ENCODE measurements around the gene TRIM41. TPM values are rescaled to one million over a fixed set of nuclear protein-coding genes. Genes with fewer than 3 reads are reported as not detected.
"Not testable (repeated sequence)": the region's sequence is repeated elsewhere in the genome, so short reads cannot be mapped to it uniquely, and the experiment has no call there.

TRIM41 gene
- total and polyA plus RNA-seq, 2 of the 13 experiments (the other 11 are each of a cell fraction or from before 2014, with no cell fraction given), result 10.2 to 16.7 TPM

GRCh38 chr5:181267291-181267904 is 44.3 kb downstream of the TRIM41 start:
- H3K36me3 ChIP-seq (replicated peaks in 1 of 2; ENCODE audit: control insufficient read depth in 1 of 2, insufficient read depth in 2 of 2, low read length in 2 of 2); BruUV-seq (replicated peaks); ATAC-seq; POLR2A ChIA-PET; H2AFZ ChIP-seq (ENCODE audit: low read length); in situ Hi-C loops (cut with HindIII; ENCODE audit: extremely low pct_ligation_motif_present, low pct_unique_long_range_greater_than_20kb); intact Hi-C loops (cut with micrococcal nuclease; ENCODE audit: unreplicated experiment); H3K9me3 ChIP-seq (ENCODE audit: low read length); H3K27ac ChIP-seq (ENCODE audit: extremely low read length, insufficient read depth, low read length); H3K4me3 ChIP-seq (replicated peaks in 1 of 3; ENCODE audit: insufficient read depth in 1 of 3, low read depth in 2 of 3, low read length in 3 of 3); FAIRE-seq; CTCF ChIA-PET (ENCODE audit: low intra/inter-chr PET ratio, low total read pairs); DNase-seq (ENCODE audit: low spot score); H4K20me1 ChIP-seq (ENCODE audit: insufficient read depth, low read length); H3K27me3 ChIP-seq (ENCODE audit: control insufficient read depth in 1 of 2, insufficient read depth in 2 of 2, low read length in 2 of 2); H3K79me2 ChIP-seq (ENCODE audit: insufficient read depth, low read length); H3K9ac ChIP-seq (ENCODE audit: insufficient read depth, low read depth, low read length): not testable (repeated sequence)
- WGBS (ENCODE audit: low lambda C conversion rate), result 21% methylated on average over 8 of the region's 8 CpGs
- TF ChIP-seq STAG1 (CRISPR knock-in tag; IDR thresholded peaks at IDR 0.05) (peak; percentile 20; the same call in 1 of the 2 replicates), ZNF652 (CRISPR knock-in tag; IDR thresholded peaks at IDR 0.05; ENCODE audit: borderline replicate concordance, low read depth) (peak; percentile 51; the same call in 1 of the 2 replicates), ARID5B (CRISPR knock-in tag; IDR thresholded peaks at IDR 0.05) (0 out of 2 replicates have a peak, but pooled peaks have one; percentile 19)
- TF ChIP-seq, protein P1, sequence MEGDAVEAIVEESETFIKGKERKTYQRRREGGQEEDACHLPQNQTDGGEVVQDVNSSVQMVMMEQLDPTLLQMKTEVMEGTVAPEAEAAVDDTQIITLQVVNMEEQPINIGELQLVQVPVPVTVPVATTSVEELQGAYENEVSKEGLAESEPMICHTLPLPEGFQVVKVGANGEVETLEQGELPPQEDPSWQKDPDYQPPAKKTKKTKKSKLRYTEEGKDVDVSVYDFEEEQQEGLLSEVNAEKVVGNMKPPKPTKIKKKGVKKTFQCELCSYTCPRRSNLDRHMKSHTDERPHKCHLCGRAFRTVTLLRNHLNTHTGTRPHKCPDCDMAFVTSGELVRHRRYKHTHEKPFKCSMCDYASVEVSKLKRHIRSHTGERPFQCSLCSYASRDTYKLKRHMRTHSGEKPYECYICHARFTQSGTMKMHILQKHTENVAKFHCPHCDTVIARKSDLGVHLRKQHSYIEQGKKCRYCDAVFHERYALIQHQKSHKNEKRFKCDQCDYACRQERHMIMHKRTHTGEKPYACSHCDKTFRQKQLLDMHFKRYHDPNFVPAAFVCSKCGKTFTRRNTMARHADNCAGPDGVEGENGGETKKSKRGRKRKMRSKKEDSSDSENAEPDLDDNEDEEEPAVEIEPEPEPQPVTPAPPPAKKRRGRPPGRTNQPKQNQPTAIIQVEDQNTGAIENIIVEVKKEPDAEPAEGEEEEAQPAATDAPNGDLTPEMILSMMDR (CRISPR knock-in tag; IDR thresholded peaks at IDR 0.05), result peak; percentile 37
- Histone ChIP-seq H3K4me1 (ENCODE audit: insufficient read depth, low read length) (peaks cover 20% of the 10 kb centered on the region), H3K4me2 (ENCODE audit: low read depth, low read length) (peak overlapping the region; percentile 38; the same call in 1 of the 2 replicates)

DNA sequence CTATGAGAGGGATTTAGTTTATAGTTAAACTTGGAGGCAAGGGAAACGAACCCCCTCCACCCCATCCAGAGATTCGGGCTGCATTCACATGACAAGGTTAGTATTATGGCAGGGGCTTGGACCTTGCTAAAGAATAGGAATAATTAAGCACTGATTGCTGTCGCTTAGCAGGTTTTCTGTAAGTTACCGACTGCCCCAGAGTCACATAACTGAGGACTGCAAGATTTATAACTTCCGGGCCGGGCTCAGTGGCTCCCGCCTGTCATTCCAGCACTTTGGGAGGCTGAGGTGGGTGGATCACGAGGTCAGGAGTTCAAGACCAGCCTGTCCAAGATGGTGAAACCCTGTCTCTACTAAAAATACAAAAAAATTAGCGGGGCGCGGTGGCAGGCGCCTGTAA is 44.8 kb downstream of the TRIM41 start:
- in situ Hi-C loops (cut with HindIII; ENCODE audit: extremely low pct_ligation_motif_present, low pct_unique_long_range_greater_than_20kb); ATAC-seq: not testable (repeated sequence)

More for the DNA sequence above, 44.8 kb downstream of the TRIM41 start:
- WGBS (ENCODE audit: low lambda C conversion rate), result 52% methylated on average over 12 of the region's 12 CpGs
- H3K4me2 ChIP-seq (ENCODE audit: low read depth, low read length), result peak overlapping the region; percentile 38
- POLR2A ChIA-PET; H3K27ac ChIP-seq (ENCODE audit: extremely low read length, insufficient read depth, low read length); H3K9ac ChIP-seq (ENCODE audit: insufficient read depth, low read depth, low read length); BruUV-seq (replicated peaks); H2AFZ ChIP-seq (ENCODE audit: low read length); H3K79me2 ChIP-seq (ENCODE audit: insufficient read depth, low read length); DNase-seq (ENCODE audit: low spot score); H3K9me3 ChIP-seq (ENCODE audit: low read length); H3K36me3 ChIP-seq (replicated peaks in 1 of 2; ENCODE audit: control insufficient read depth in 1 of 2, insufficient read depth in 2 of 2, low read length in 2 of 2); H3K27me3 ChIP-seq (ENCODE audit: control insufficient read depth in 1 of 2, insufficient read depth in 2 of 2, low read length in 2 of 2); CTCF ChIA-PET (ENCODE audit: low intra/inter-chr PET ratio, low total read pairs); intact Hi-C loops (cut with micrococcal nuclease; ENCODE audit: unreplicated experiment); FAIRE-seq; H4K20me1 ChIP-seq (ENCODE audit: insufficient read depth, low read length): not testable (repeated sequence)
- peak overlapping the region in 1 of 3 experiments; percentile 3; a peak in 1 of 6 replicates for H3K4me3 ChIP-seq (replicated peaks in 1 of 3; ENCODE audit: insufficient read depth in 1 of 3, low read depth in 2 of 3, low read length in 3 of 3)
- peaks cover 15% of the 10 kb centered on the region for H3K4me1 ChIP-seq (ENCODE audit: insufficient read depth, low read length)
